HCT116 (cell line): ENCODE results near the gene HMGN3. TPM values are rescaled to one million over a fixed set of nuclear protein-coding genes. Genes with fewer than 3 reads are reported as not detected.

Experiments
- ATAC-seq: fragments of 200-7000 bp; cut with Tn5 transposase; 2 replicates; pipeline ENCODE4 v1.9.1; 2020; ENCODE audit warnings: mild to moderate bottlenecking, moderate library complexity
- BruUV-seq: library from RNA; stranded (reverse); fragments of 400-500 nt; replicated peaks from 2 replicates; lab custom pipeline; 2021; lab: Mats Ljungman, UMichigan
- CTCF ChIA-PET: fragments of 300-600 bp; sonication (Branson Sonifier 250); formaldehyde crosslinking; loops from one replicate; lab custom pipeline; 2021; ENCODE audit warnings: antibody characterized with exemption; lab: Charles Lee
- POLR2A ChIA-PET: fragments of 300-600, 350-600 bp; sonication (Branson Sonifier 250); formaldehyde crosslinking; loops from one replicate; lab custom pipeline; 2021; ENCODE audit warnings: antibody characterized with exemption; lab: Charles Lee
- RAD21 ChIA-PET, 2 experiments: fragments of 300-600 bp; sonication (Branson Sonifier 250); formaldehyde crosslinking; loops; one replicate each; lab custom pipeline; 2023; ENCODE audit warnings: low total read pairs in 2 of 2; ENCODE audit not compliant: uncharacterized antibody in 2 of 2, unreplicated experiment in 2 of 2, low non-redundant PET in 1 of 2; lab: Charles Lee
- DNase-seq: peaks from one replicate; pipeline ENCODE4 v3.0.0-alpha.2; 2010; ENCODE audit warnings: low read depth, low spot score
- H2AFZ ChIP-seq: fragments of 200-600 bp; shearing (Covaris generic), sonication (generic); 2 replicates; pipeline ENCODE4 v1.6.1; 2017; ENCODE audit warnings: low read depth, mixed run types, mixed read lengths, antibody characterized with exemption, low read length; ENCODE audit not compliant: poor library complexity, severe bottlenecking
- H3K27ac ChIP-seq: 2 replicates; pipeline ENCODE4 v1.5.1; 2012; ENCODE audit warnings: low read depth, low read length
- H3K27me3 ChIP-seq: fragments of 200-600 bp; sonication (generic); 2 replicates; pipeline ENCODE4 v1.6.1; 2016; ENCODE audit warnings: mixed run types, low read length, mixed read lengths; ENCODE audit not compliant: insufficient read depth
- H3K36me3 ChIP-seq, 2 experiments: fragments of 200-500 bp in 1 of 2; fragments of 200-600 bp in 1 of 2; sonication (Bioruptor generic) in 1 of 2; sonication (generic) in 1 of 2; 2 replicates each; pipeline versions ENCODE4 v1.5.1 to v1.6.1; 2014 to 2016; ENCODE audit warnings: low read length in 2 of 2, inconsistent platforms in 1 of 2, mixed read lengths in 1 of 2, mixed run types in 1 of 2; ENCODE audit not compliant: insufficient read depth in 2 of 2, control insufficient read depth in 1 of 2
- H3K4me1 ChIP-seq, 2 experiments: fragments of 200-600 bp in 1 of 2; sonication (generic) in 1 of 2; 2 replicates each; pipeline versions ENCODE4 v1.5.1 to v1.6.1; 2012 to 2017; ENCODE audit warnings: low read length in 2 of 2, inconsistent platforms in 1 of 2, mild to moderate bottlenecking in 1 of 2, mixed read lengths in 1 of 2, mixed run types in 1 of 2, moderate library complexity in 1 of 2; ENCODE audit not compliant: insufficient read depth in 2 of 2, control insufficient read depth in 1 of 2
- H3K4me2 ChIP-seq: fragments of 200-600 bp; sonication (generic); 2 replicates; pipeline ENCODE4 v1.6.1; 2017; ENCODE audit warnings: mixed run types, low read length, mixed read lengths
- H3K4me3 ChIP-seq, 2 experiments: fragments of 200-600 bp in 1 of 2; sonication (generic) in 1 of 2; replicated peaks in 1 of 2; 2 replicates each; pipeline ENCODE4 v1.5.1; 2011 to 2016; ENCODE audit warnings: low read length in 2 of 2, control low read depth in 1 of 2, low read depth in 1 of 2, mild to moderate bottlenecking in 1 of 2, mixed read lengths in 1 of 2, mixed run types in 1 of 2
- H3K79me2 ChIP-seq: fragments of 200-600 bp; sonication (generic); 2 replicates; pipeline ENCODE4 v1.6.1; 2017; ENCODE audit warnings: mild to moderate bottlenecking, mixed run types, low read length, moderate library complexity, mixed read lengths; ENCODE audit not compliant: insufficient read depth
- H3K9ac ChIP-seq: fragments of 200-600 bp; sonication (generic); 2 replicates; pipeline ENCODE4 v1.6.1; 2016; ENCODE audit warnings: low read length, mixed read lengths
- H3K9me2 ChIP-seq: fragments of 200-600 bp; sonication (generic), shearing (Covaris generic); 2 replicates; pipeline ENCODE4 v1.6.1; 2017; ENCODE audit warnings: mixed run types, mild to moderate bottlenecking, moderate library complexity; ENCODE audit not compliant: insufficient read depth
- H3K9me3 ChIP-seq, 2 experiments: fragments of 200-500 bp in 1 of 2; fragments of 200-600 bp in 1 of 2; sonication (Bioruptor generic) in 1 of 2; sonication (generic) in 1 of 2; 2 replicates each; pipeline ENCODE4 v1.6.1; 2014 to 2017; ENCODE audit warnings: low read length in 2 of 2, mixed read lengths in 2 of 2, inconsistent platforms in 1 of 2, low read depth in 1 of 2, mild to moderate bottlenecking in 1 of 2, mixed run types in 1 of 2, moderate library complexity in 1 of 2; ENCODE audit not compliant: control insufficient read depth in 1 of 2, insufficient read depth in 1 of 2
- H4K20me1 ChIP-seq: fragments of 200-600 bp; sonication (generic), shearing (Covaris generic); 2 replicates; pipeline ENCODE4 v1.6.1; 2017; ENCODE audit warnings: mixed run types, mild to moderate bottlenecking, moderate library complexity; ENCODE audit not compliant: insufficient read depth
- ELF1 ChIP-seq: IDR thresholded peaks from 2 replicates; pipeline ENCODE4 v1.6.1; 2012; ENCODE audit warnings: low read depth, borderline replicate concordance
- EZH2 ChIP-seq: fragments of 200-600 bp; sonication (generic); IDR thresholded peaks from 2 replicates; pipeline ENCODE4 v1.6.1; 2017; ENCODE audit warnings: antibody characterized with exemption, mixed run types
- JUND ChIP-seq: IDR thresholded peaks from 2 replicates; pipeline ENCODE4 v1.6.1; 2012
- POLR2A ChIP-seq: IDR thresholded peaks from 2 replicates; pipeline ENCODE4 v1.7.0; 2011; ENCODE audit warnings: borderline replicate concordance; ENCODE audit not compliant: insufficient read depth, insufficient read length; ENCODE audit errors: extremely low read depth
- RAD21 ChIP-seq: IDR thresholded peaks from 2 replicates; pipeline ENCODE4 v1.6.1; 2012; ENCODE audit warnings: low read depth, mild to moderate bottlenecking
- SIN3A ChIP-seq: IDR thresholded peaks from 2 replicates; pipeline ENCODE4 v1.6.1; 2012; ENCODE audit warnings: low read depth
- SP1 ChIP-seq: IDR thresholded peaks from 2 replicates; pipeline ENCODE4 v1.6.1; 2012; ENCODE audit warnings: low read depth
- SRF ChIP-seq: IDR thresholded peaks from 2 replicates; pipeline ENCODE4 v1.6.1; 2012; ENCODE audit warnings: low read depth
- intact Hi-C: fragments of 100-400 bp; cut with micrococcal nuclease; formaldehyde crosslinking; loops from 2 replicates; pipeline ENCODE4 v1.10.0; 2022
- total RNA-seq: library from RNA; stranded (reverse); gene quantifications from one replicate; pipeline ENCODE4 v1.2.1, GENCODE V29; 2021; ENCODE audit not compliant: unreplicated experiment
- TF ChIP-seq, protein P1 (sequence below), 3 experiments: fragments of 200-600 bp in 1 of 3; sonication (generic) in 1 of 3; IDR thresholded peaks in 2 of 3; conservative IDR thresholded peaks in 1 of 3; 2 replicates each; pipeline ENCODE4 v1.5.1; 2012 to 2017; ENCODE audit warnings: low read depth in 2 of 3, low read length in 2 of 3, antibody characterized with exemption in 1 of 3, borderline replicate concordance in 1 of 3, control low read depth in 1 of 3, mild to moderate bottlenecking in 1 of 3, mixed read lengths in 1 of 3, mixed run types in 1 of 3, moderate library complexity in 1 of 3; ENCODE audit not compliant: insufficient read depth in 1 of 3
- TF ChIP-seq, protein P2 (sequence below): IDR thresholded peaks from 2 replicates; pipeline ENCODE4 v1.6.1; 2012
- TF ChIP-seq, protein P3 (sequence below): IDR thresholded peaks from 2 replicates; pipeline ENCODE4 v1.6.1; 2011; ENCODE audit warnings: mild to moderate bottlenecking, low read length, moderate library complexity; ENCODE audit not compliant: insufficient replicate concordance; ENCODE audit errors: extremely low read depth
- TF ChIP-seq, protein P4 (sequence below): IDR thresholded peaks from 2 replicates; pipeline ENCODE4 v1.6.1; 2012; ENCODE audit warnings: low read depth

HMGN3 gene
- total RNA-seq, 1 experiment from 2014 or later, result 60.5 TPM

DNA sequence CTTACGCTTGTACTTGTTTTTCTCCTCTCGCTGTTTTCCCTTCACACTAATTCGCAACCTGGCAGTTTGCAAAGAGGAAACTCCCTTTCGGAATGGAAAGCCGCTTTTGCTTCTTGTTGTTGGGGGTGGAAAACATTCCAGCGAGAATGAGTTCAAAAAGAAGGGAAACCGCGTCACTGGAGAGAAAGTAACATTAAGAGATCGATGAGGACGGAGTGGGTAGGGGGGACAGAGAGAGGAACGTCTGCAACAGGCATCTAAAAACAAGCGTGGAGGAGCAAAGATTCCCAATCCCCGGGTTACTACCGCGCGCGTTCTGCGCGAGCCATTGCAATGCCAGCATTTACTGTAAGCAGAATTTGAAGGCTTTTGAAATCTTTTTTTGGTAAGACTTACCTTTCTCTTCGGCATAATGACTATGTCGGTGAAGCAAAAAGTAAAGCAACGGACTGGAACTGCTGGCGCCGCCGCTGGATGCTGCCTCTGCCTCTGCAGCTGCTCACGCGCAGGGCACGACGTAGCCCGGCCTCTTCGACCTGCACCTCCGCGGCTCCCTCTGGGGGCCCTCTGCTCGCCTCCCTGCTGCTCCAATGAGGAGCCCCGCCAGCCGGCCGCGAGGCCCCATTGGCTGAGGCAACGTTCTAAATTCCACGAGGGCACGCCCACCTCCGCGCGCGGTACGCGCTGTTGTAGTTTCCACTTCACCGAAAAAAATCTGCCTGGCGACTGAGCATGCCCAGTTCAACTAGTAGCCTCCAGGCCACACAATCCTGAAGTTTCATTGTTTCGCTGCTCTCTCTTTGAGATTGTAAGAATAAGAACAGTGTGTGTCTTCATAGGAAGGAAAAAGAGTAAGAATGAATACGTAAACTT is at the start of gene HMGN3 (continued):
- TF ChIP-seq, protein P1, sequence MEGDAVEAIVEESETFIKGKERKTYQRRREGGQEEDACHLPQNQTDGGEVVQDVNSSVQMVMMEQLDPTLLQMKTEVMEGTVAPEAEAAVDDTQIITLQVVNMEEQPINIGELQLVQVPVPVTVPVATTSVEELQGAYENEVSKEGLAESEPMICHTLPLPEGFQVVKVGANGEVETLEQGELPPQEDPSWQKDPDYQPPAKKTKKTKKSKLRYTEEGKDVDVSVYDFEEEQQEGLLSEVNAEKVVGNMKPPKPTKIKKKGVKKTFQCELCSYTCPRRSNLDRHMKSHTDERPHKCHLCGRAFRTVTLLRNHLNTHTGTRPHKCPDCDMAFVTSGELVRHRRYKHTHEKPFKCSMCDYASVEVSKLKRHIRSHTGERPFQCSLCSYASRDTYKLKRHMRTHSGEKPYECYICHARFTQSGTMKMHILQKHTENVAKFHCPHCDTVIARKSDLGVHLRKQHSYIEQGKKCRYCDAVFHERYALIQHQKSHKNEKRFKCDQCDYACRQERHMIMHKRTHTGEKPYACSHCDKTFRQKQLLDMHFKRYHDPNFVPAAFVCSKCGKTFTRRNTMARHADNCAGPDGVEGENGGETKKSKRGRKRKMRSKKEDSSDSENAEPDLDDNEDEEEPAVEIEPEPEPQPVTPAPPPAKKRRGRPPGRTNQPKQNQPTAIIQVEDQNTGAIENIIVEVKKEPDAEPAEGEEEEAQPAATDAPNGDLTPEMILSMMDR (IDR thresholded peaks at IDR 0.05 in 2 of 3, conservative IDR thresholded peaks at IDR 0.05 in 1 of 3; ENCODE audit: borderline replicate concordance in 1 of 3, insufficient read depth in 1 of 3, low read depth in 2 of 3, low read length in 2 of 3), result 0 out of 6 replicates have a peak, but pooled peaks of 1 of the 3 experiments have one; percentile 2
- TF ChIP-seq RAD21, result no peak
- TF ChIP-seq SP1, result peak; percentile 81
- no peak for TF ChIP-seq EZH2
- TF ChIP-seq ELF1, result no peak

DNA sequence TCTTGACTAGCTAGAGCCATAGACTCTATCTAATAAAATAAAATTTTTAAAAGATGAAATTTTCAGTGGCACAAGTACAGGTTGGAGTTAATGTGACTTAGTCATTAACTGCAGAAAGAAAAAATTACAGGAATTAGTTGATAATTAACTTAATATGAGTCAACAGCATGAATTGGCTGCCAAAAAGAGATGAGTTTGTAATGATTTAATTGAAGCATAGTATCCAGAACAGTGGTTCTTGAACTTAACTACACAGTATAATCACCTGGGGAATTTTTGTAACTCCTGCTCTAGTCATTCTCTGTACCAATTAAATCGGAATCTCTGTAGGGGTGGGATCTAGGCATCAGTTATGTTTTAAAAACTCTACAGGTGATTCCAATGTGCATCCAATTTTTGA is 46.3 kb upstream of the HMGN3 start:
- no peaks in the 10 kb centered on the region for H3K9me3 ChIP-seq
- no peaks in the 10 kb centered on the region for H4K20me1 ChIP-seq
- no peak overlapping the region for H3K4me3 ChIP-seq
- no peak overlapping the region for H3K4me2 ChIP-seq
- no peaks in the 10 kb centered on the region for H3K36me3 ChIP-seq
- no peaks in the 10 kb centered on the region for H3K27me3 ChIP-seq
- no peak overlapping the region for H3K27ac ChIP-seq
- ATAC-seq (no peak), DNase-seq (no peak)
- POLR2A ChIA-PET, result no interaction called here
- CTCF ChIA-PET, result no interaction called here
- H3K9ac ChIP-seq, result no peak overlapping the region
- intact Hi-C loops, result no loop called here
- no peaks in the 10 kb centered on the region for H3K9me2 ChIP-seq
- 0 out of 4 replicates have a peak, but pooled peaks cover 0 to 3% of the 10 kb centered on the region in 2 experiments for H3K4me1 ChIP-seq
- no TSS peak for BruUV-seq
- H2AFZ ChIP-seq, result no peak overlapping the region
- RAD21 ChIA-PET, result no interaction called here
- no peaks in the 10 kb centered on the region for H3K79me2 ChIP-seq
- TF ChIP-seq SIN3A (no peak), ELF1 (no peak), JUND (no peak), SRF (no peak), POLR2A (no peak)
- TF ChIP-seq, protein P2, sequence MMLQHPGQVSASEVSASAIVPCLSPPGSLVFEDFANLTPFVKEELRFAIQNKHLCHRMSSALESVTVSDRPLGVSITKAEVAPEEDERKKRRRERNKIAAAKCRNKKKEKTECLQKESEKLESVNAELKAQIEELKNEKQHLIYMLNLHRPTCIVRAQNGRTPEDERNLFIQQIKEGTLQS, result no peak
- TF ChIP-seq, protein P3, sequence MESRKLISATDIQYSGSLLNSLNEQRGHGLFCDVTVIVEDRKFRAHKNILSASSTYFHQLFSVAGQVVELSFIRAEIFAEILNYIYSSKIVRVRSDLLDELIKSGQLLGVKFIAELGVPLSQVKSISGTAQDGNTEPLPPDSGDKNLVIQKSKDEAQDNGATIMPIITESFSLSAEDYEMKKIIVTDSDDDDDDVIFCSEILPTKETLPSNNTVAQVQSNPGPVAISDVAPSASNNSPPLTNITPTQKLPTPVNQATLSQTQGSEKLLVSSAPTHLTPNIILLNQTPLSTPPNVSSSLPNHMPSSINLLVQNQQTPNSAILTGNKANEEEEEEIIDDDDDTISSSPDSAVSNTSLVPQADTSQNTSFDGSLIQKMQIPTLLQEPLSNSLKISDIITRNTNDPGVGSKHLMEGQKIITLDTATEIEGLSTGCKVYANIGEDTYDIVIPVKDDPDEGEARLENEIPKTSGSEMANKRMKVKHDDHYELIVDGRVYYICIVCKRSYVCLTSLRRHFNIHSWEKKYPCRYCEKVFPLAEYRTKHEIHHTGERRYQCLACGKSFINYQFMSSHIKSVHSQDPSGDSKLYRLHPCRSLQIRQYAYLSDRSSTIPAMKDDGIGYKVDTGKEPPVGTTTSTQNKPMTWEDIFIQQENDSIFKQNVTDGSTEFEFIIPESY, result no peak
- TF ChIP-seq, protein P4, sequence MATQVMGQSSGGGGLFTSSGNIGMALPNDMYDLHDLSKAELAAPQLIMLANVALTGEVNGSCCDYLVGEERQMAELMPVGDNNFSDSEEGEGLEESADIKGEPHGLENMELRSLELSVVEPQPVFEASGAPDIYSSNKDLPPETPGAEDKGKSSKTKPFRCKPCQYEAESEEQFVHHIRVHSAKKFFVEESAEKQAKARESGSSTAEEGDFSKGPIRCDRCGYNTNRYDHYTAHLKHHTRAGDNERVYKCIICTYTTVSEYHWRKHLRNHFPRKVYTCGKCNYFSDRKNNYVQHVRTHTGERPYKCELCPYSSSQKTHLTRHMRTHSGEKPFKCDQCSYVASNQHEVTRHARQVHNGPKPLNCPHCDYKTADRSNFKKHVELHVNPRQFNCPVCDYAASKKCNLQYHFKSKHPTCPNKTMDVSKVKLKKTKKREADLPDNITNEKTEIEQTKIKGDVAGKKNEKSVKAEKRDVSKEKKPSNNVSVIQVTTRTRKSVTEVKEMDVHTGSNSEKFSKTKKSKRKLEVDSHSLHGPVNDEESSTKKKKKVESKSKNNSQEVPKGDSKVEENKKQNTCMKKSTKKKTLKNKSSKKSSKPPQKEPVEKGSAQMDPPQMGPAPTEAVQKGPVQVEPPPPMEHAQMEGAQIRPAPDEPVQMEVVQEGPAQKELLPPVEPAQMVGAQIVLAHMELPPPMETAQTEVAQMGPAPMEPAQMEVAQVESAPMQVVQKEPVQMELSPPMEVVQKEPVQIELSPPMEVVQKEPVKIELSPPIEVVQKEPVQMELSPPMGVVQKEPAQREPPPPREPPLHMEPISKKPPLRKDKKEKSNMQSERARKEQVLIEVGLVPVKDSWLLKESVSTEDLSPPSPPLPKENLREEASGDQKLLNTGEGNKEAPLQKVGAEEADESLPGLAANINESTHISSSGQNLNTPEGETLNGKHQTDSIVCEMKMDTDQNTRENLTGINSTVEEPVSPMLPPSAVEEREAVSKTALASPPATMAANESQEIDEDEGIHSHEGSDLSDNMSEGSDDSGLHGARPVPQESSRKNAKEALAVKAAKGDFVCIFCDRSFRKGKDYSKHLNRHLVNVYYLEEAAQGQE, result no peak
- TF ChIP-seq, protein P1 (IDR thresholded peaks at IDR 0.05 in 2 of 3, conservative IDR thresholded peaks at IDR 0.05 in 1 of 3; ENCODE audit: borderline replicate concordance in 1 of 3, insufficient read depth in 1 of 3, low read depth in 2 of 3, low read length in 2 of 3), result no peak
